GM12874 (cell line): ENCODE measurements around the gene HEXB.

Experiments used
- TF ChIP-seq, protein P1 (sequence below): IDR thresholded peaks from 2 replicates; pipeline ENCODE4 v1.5.1; 2011; ENCODE audit warnings: low read depth, mild to moderate bottlenecking, control low read depth, low read length, moderate library complexity; ENCODE audit not compliant: insufficient read depth

HEXB gene

DNA sequence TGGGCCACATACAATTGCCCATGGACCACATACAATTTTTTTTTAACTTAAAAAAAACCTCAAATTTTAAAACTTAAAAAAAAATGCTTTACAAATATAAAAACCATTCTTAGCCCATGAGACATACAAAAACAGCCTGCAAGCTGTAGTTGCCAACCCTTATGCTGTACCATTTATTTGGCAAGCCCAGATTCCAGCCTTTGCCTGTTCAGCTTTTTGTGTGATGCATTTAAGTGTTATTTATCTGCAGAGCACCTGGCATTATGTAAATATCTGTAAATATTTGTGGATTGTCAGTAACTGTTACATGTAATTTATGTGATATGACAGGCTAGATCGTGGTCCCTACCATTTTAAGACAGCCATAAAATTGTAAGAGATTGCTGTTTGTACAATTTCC lies 32.6 kb downstream of the HEXB start:
- TF ChIP-seq, protein P1, sequence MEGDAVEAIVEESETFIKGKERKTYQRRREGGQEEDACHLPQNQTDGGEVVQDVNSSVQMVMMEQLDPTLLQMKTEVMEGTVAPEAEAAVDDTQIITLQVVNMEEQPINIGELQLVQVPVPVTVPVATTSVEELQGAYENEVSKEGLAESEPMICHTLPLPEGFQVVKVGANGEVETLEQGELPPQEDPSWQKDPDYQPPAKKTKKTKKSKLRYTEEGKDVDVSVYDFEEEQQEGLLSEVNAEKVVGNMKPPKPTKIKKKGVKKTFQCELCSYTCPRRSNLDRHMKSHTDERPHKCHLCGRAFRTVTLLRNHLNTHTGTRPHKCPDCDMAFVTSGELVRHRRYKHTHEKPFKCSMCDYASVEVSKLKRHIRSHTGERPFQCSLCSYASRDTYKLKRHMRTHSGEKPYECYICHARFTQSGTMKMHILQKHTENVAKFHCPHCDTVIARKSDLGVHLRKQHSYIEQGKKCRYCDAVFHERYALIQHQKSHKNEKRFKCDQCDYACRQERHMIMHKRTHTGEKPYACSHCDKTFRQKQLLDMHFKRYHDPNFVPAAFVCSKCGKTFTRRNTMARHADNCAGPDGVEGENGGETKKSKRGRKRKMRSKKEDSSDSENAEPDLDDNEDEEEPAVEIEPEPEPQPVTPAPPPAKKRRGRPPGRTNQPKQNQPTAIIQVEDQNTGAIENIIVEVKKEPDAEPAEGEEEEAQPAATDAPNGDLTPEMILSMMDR, result no peak

DNA sequence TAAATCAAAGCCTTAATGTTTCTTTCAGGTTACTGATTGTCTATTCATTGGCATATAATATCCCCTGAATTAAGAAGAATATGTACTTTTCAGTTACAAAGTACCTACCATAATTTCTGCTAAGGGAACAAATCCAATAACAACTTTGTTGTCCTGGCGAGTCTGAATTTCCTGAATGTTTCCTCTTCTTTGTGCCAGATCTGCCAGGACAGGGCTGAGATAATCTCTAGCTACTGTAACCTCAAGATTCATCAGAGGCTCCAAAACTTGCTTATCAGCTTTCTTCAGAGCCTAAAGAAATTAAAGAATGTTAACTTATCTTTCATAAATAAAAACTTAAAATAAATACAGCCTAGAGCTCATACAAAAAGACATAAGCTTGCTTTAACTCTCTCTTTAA lies 37.2 kb downstream of the HEXB start:
- TF ChIP-seq, protein P1, result no peak

DNA sequence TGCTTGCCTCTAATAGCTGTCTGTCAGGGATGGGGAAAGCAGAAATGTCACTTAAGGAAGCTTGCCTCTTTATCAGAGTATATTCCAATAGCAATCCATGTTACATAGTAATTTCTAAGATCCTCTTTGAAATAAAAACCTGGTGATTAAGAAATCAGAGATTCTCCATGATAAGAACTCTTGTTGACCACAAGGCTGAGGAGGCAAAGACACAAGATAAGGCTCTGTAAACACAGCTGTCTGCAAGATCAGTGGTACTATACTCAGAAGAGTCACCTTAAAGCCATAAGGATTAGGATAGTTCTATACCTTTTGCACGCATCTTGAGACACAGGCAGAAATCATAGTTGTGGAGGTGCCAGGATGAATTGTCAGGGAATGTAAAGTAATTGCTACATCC lies 40.3 kb downstream of the HEXB start:
- TF ChIP-seq, protein P1, result no peak

DNA sequence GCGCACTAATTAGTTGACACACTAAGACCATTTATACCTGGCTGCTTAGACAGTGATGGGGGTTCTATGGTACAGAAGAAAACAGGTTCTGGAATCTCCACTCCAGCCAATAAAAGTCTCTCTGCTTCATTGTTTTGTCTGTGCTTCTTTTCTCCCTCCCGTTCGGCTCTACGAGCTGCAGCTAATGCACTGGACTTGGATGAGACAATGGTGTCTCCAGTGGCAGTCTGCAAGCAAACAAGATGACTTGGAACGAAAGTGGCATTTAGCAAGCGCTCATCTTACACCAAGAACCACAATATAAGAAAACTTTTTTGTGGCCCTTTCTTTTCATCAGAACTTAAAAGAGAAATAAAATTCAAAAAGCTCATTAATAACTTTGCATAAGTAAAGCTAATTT lies 51.7 kb downstream of the HEXB start:
- TF ChIP-seq, protein P1, result no peak

DNA sequence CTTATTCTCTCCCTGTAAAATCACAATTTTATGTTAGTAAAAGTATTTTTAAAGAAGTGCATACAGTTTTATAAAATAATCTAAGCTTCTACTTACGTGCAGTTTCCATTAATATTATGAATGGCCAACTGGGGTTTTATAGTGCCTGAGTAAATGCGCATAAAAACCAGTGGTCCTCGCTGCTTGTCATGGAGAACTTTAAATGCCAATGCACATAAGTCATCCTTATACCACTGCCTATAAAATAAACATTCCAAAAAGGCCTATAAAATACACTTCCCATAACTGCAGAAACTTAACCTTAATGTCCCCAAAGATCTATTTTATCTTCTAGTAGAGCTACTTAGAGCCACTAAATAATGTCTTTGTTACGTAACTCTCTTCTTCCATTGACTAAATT lies 53.4 kb downstream of the HEXB start:
- TF ChIP-seq, protein P1, result no peak

DNA sequence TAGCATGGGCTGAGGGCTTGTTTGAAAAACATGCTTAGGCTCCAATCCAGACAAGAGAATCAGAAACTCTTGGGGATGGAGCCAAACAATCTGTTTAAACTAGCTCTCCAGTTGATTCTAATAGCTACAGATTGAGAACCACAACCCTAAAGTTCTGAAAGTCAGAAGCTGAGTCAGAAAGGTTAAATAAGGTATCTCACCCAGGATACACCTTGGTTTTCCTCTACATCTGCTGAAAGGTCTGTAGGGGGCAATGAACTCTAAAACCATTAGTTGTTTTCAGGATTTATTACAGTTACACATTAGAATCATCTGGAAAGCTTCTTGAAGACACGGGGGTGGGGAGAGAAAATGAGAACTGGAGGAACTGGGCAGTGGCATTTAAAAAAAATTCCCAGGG lies 76.2 kb downstream of the HEXB start:
- TF ChIP-seq, protein P1, result no peak

DNA sequence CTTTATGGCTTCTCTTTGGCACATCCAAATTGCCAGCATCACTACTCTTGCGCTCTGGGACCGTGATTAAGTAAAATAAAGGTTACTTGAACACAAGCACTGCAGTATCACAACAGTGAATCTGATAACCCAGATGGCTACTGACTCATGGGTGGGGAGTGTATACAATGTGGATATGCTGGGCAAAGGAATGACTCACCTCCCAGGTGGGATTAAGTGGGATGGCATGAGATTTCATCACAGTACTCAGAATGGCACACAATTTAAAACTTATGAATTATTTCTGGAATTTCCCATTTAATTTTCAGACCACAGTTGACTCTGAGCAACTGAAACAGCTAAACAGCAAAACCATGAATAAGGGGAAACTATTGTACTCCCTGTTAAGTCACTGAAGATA lies 77.6 kb downstream of the HEXB start:
- TF ChIP-seq, protein P1, result no peak

DNA sequence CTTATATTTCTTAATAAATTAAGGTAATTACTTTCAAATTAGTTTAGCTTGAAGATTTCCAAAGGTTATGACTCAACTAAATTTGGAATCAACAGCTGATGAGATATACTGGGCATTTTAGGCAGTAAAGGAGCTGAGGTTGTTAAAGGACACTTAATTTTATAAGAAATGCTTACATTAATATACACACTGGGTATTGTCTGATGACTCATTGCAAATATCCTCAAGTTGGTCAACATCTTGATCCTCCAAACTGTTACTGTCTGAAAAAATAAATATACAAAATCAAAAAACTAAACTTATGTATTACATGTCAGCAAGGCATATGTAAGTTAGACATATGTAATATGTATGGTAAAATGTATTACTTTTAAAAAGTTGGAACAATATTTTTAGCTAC lies 78.5 kb downstream of the HEXB start:
- TF ChIP-seq, protein P1, result no peak
